ENCODE results near the gene POLR3E.
"Not testable (repeated sequence)": the region's sequence is repeated elsewhere in the genome, so short reads cannot be mapped to it uniquely, and the experiment has no call there.

POLR3E gene

GRCh38 chr16:22368200-22368826 lies 71.1 kb downstream of the POLR3E start:
- not testable (repeated sequence) for H2BK15ac ChIP-seq (ENCODE audit: low read length); H4K8ac ChIP-seq (ENCODE audit: low read depth, low read length); H3K4ac ChIP-seq (ENCODE audit: low read length); H3K27me3 ChIP-seq (ENCODE audit: control insufficient read depth in 3 of 3, insufficient read depth in 3 of 3, low read depth in 1 of 3, low read length in 3 of 3); H3K4me2 ChIP-seq (ENCODE audit: insufficient read depth, low read length, poor library complexity, severe bottlenecking); H3K27ac ChIP-seq (replicated peaks; ENCODE audit: low read length); H3K23ac ChIP-seq (ENCODE audit: low read depth, low read length, poor library complexity); H3K9ac ChIP-seq (ENCODE audit: low read depth, low read length, poor library complexity); H2AK5ac ChIP-seq (ENCODE audit: low read depth, low read length); H3K18ac ChIP-seq (ENCODE audit: low read length); H2BK5ac ChIP-seq (ENCODE audit: low read length); DNase-seq (ENCODE audit: low spot score); H3K4me1 ChIP-seq (ENCODE audit: control insufficient read depth in 2 of 2, insufficient read depth in 1 of 2, low read depth in 1 of 2, low read length in 2 of 2); H2BK120ac ChIP-seq (ENCODE audit: low read depth, low read length); H2AFZ ChIP-seq (ENCODE audit: low read length); H3K9me3 ChIP-seq (replicated peaks in 1 of 2; ENCODE audit: control insufficient read depth in 2 of 2, insufficient read depth in 1 of 2, low read depth in 1 of 2, low read length in 2 of 2); H3K14ac ChIP-seq (ENCODE audit: low read length); H4K91ac ChIP-seq (ENCODE audit: low read depth, low read length, poor library complexity); H2BK12ac ChIP-seq (ENCODE audit: low read length); H3K4me3 ChIP-seq (ENCODE audit: low read length in 2 of 2); H3K79me1 ChIP-seq (ENCODE audit: low read depth, low read length)
- peaks cover 3 to 17% of the 10 kb centered on the region in 2 donors for H3K36me3 ChIP-seq (replicated peaks in 1 of 2; ENCODE audit: control insufficient read depth in 2 of 2, insufficient read depth in 2 of 2, low read length in 2 of 2)
- WGBS, 2 donors (ENCODE audit: extremely low coverage in 2 of 2, insufficient read length in 2 of 2, insufficient replicate concordance in 1 of 2) = no CpG with 5 or more reads among the region's 8 CpGs

- Histone ChIP-seq H3K27me3 (ENCODE audit: control insufficient read depth in 3 of 3, insufficient read depth in 3 of 3, low read depth in 1 of 3, low read length in 3 of 3) (peaks cover 0 to 7% (median 0%) of the 10 kb centered on the region in 3 experiments), H3K18ac (ENCODE audit: low read length) (no peak overlapping the region), H3K4ac (ENCODE audit: low read length) (no peak overlapping the region), H3K4me3 (ENCODE audit: low read length in 2 of 2) (no peak overlapping the region), H2BK12ac (ENCODE audit: low read length) (no peak overlapping the region), H2BK15ac (ENCODE audit: low read length) (no peak overlapping the region), H3K79me1 (ENCODE audit: low read depth, low read length) (no peaks in the 10 kb centered on the region), H2AFZ (ENCODE audit: low read length) (no peak overlapping the region), H3K23ac (ENCODE audit: low read depth, low read length, poor library complexity) (no peak overlapping the region), H3K14ac (ENCODE audit: low read length) (no peak overlapping the region), H3K36me3 (replicated peaks in 1 of 2; ENCODE audit: control insufficient read depth in 2 of 2, insufficient read depth in 2 of 2, low read length in 2 of 2) (peaks cover 2 to 7% of the 10 kb centered on the region in 2 donors), H2AK5ac (ENCODE audit: low read depth, low read length) (no peak overlapping the region), H3K9ac (ENCODE audit: low read depth, low read length, poor library complexity) (no peak overlapping the region), H3K4me2 (ENCODE audit: insufficient read depth, low read length, poor library complexity, severe bottlenecking) (no peak overlapping the region), H3K27ac (replicated peaks; ENCODE audit: low read length) (no peak overlapping the region), H3K4me1 (ENCODE audit: control insufficient read depth in 2 of 2, insufficient read depth in 1 of 2, low read depth in 1 of 2, low read length in 2 of 2) (peaks cover 0 to 6% of the 10 kb centered on the region in 2 donors), H3K9me3 (replicated peaks in 1 of 2; ENCODE audit: control insufficient read depth in 2 of 2, insufficient read depth in 1 of 2, low read depth in 1 of 2, low read length in 2 of 2) (no peaks in the 10 kb centered on the region), H2BK120ac (ENCODE audit: low read depth, low read length) (no peak overlapping the region), H4K8ac (ENCODE audit: low read depth, low read length) (no peak overlapping the region), H2BK5ac (ENCODE audit: low read length) (no peak overlapping the region), H4K91ac (ENCODE audit: low read depth, low read length, poor library complexity) (no peak overlapping the region)
- DNase-seq (ENCODE audit: low spot score) = no peak
- no CpG with 5 or more reads among the region's 3 CpGs for WGBS, 2 donors (ENCODE audit: extremely low coverage in 2 of 2, insufficient read length in 2 of 2, insufficient replicate concordance in 1 of 2)
Observed at GRCh38 chr16:22369221-22369811, 72.1 kb downstream of the POLR3E start.

GRCh38 chr16:22370038-22370820 lies 73.0 kb downstream of the POLR3E start:
- Histone ChIP-seq H3K79me1 (ENCODE audit: low read depth, low read length) (no peaks in the 10 kb centered on the region), H3K4me3 (ENCODE audit: low read length in 2 of 2) (no peak overlapping the region), H3K9me3 (replicated peaks in 1 of 2; ENCODE audit: control insufficient read depth in 2 of 2, insufficient read depth in 1 of 2, low read depth in 1 of 2, low read length in 2 of 2) (no peaks in the 10 kb centered on the region), H2BK12ac (ENCODE audit: low read length) (no peak overlapping the region), H3K27ac (replicated peaks; ENCODE audit: low read length) (no peak overlapping the region), H3K4me2 (ENCODE audit: insufficient read depth, low read length, poor library complexity, severe bottlenecking) (no peak overlapping the region), H3K27me3 (ENCODE audit: control insufficient read depth in 3 of 3, insufficient read depth in 3 of 3, low read depth in 1 of 3, low read length in 3 of 3) (peaks cover 0 to 10% (median 0%) of the 10 kb centered on the region in 3 experiments), H4K91ac (ENCODE audit: low read depth, low read length, poor library complexity) (no peak overlapping the region), H3K14ac (ENCODE audit: low read length) (no peak overlapping the region), H3K4ac (ENCODE audit: low read length) (no peak overlapping the region), H3K36me3 (replicated peaks in 1 of 2; ENCODE audit: control insufficient read depth in 2 of 2, insufficient read depth in 2 of 2, low read length in 2 of 2) (no peaks in the 10 kb centered on the region), H3K9ac (ENCODE audit: low read depth, low read length, poor library complexity) (no peak overlapping the region), H2AK5ac (ENCODE audit: low read depth, low read length) (no peak overlapping the region), H3K4me1 (ENCODE audit: control insufficient read depth in 2 of 2, insufficient read depth in 1 of 2, low read depth in 1 of 2, low read length in 2 of 2) (peaks cover 0 to 8% of the 10 kb centered on the region in 2 donors), H4K8ac (ENCODE audit: low read depth, low read length) (no peak overlapping the region), H2AFZ (ENCODE audit: low read length) (no peak overlapping the region), H2BK15ac (ENCODE audit: low read length) (no peak overlapping the region), H3K23ac (ENCODE audit: low read depth, low read length, poor library complexity) (no peak overlapping the region), H2BK120ac (ENCODE audit: low read depth, low read length) (no peak overlapping the region), H2BK5ac (ENCODE audit: low read length) (no peak overlapping the region), H3K18ac (ENCODE audit: low read length) (no peak overlapping the region)
- no CpG with 5 or more reads among the region's 2 CpGs for WGBS, 2 donors (ENCODE audit: extremely low coverage in 2 of 2, insufficient read length in 2 of 2, insufficient replicate concordance in 1 of 2)
- DNase-seq (ENCODE audit: low spot score) = no peak
